GM23338 (cell line): ENCODE measurements around the gene OR10G4.

Source experiments
- CREB1 ChIP-seq: fragments of 250-450 bp; sonication (Bioruptor Pico); IDR thresholded peaks from 2 replicates; pipeline ENCODE4 v1.5.0; 2020; ENCODE audit warnings: low read depth, mild to moderate bottlenecking, moderate library complexity
- CTCF ChIP-seq, 2 experiments: fragments of 200-600 bp in 1 of 2; sonication (generic) in 1 of 2; conservative IDR thresholded peaks; 2 replicates each; pipeline versions ENCODE4 v1.5.1 to v1.6.1; 2016 to 2017; ENCODE audit warnings: antibody characterized with exemption in 2 of 2, low read depth in 2 of 2, mild to moderate bottlenecking in 2 of 2, moderate library complexity in 1 of 2
- ETS1 ChIP-seq: IDR thresholded peaks from 2 replicates; pipeline ENCODE4 v1.6.1; 2016; ENCODE audit warnings: antibody characterized with exemption
- EZH2 ChIP-seq: fragments of 200-600 bp; sonication (generic); IDR thresholded peaks from one replicate; pipeline ENCODE4 v1.8.0; 2017; ENCODE audit warnings: antibody characterized with exemption, mild to moderate bottlenecking, low read depth; ENCODE audit not compliant: unreplicated experiment
- EZH2phosphoT487 ChIP-seq: fragments of 200-600 bp; sonication (generic); IDR thresholded peaks from one replicate; pipeline ENCODE4 v1.8.1; 2018; ENCODE audit warnings: antibody characterized with exemption; ENCODE audit not compliant: unreplicated experiment
- POLR2AphosphoS5 ChIP-seq: IDR thresholded peaks from 2 replicates; pipeline ENCODE4 v1.6.1; 2016; ENCODE audit warnings: antibody characterized with exemption, low read depth
- REST ChIP-seq: IDR thresholded peaks from one replicate; pipeline ENCODE4 v1.6.1; 2018; ENCODE audit warnings: antibody characterized with exemption; ENCODE audit not compliant: unreplicated experiment
- ZNF331 ChIP-seq: fragments of 250-450 bp; sonication (Bioruptor Pico); IDR thresholded peaks from 2 replicates; pipeline ENCODE4 v1.5.0; 2020; ENCODE audit warnings: low read depth, mild to moderate bottlenecking, moderate library complexity

- TF ChIP-seq EZH2 (no peak), CTCF (conservative IDR thresholded peaks at IDR 0.05; ENCODE audit: low read depth in 2 of 2) (no peak), POLR2AphosphoS5 (no peak), REST (no peak), ETS1 (no peak), CREB1 (CRISPR knock-in tag) (no peak), EZH2phosphoT487 (no peak), ZNF331 (CRISPR knock-in tag) (no peak)
Measured at GRCh38 chr11:124041254-124041653, 28.5 kb downstream of the OR10G4 start, which contains the start of gene OR10G7.
